IPS-20b (cell line): ENCODE results near the gene UNC45A.
"Not testable (repeated sequence)": the region's sequence is repeated elsewhere in the genome, so short reads cannot be mapped to it uniquely, and the experiment has no call there.

Experiments
- H3K27ac ChIP-seq: one replicate; pipeline ENCODE4 v1.5.1; 2013; ENCODE audit warnings: low read length
- H3K27me3 ChIP-seq: 2 replicates; pipeline ENCODE4 v1.6.1; 2013; ENCODE audit warnings: mild to moderate bottlenecking, low read length, inconsistent platforms; ENCODE audit not compliant: insufficient read depth
- H3K36me3 ChIP-seq: 2 replicates; pipeline ENCODE4 v1.6.1; 2013; ENCODE audit warnings: low read depth, mild to moderate bottlenecking, inconsistent platforms, low read length, moderate library complexity; ENCODE audit not compliant: insufficient read depth
- H3K4me1 ChIP-seq: 2 replicates; pipeline ENCODE4 v1.6.1; 2013; ENCODE audit warnings: mild to moderate bottlenecking, control low read depth, inconsistent platforms, low read length, moderate library complexity; ENCODE audit not compliant: insufficient read depth
- H3K4me3 ChIP-seq: 2 replicates; pipeline ENCODE4 v1.5.1; 2013; ENCODE audit warnings: mild to moderate bottlenecking, low read length, inconsistent platforms
- H3K9ac ChIP-seq: 2 replicates; pipeline ENCODE4 v1.6.1; 2013; ENCODE audit warnings: low read depth, mild to moderate bottlenecking, inconsistent platforms, low read length, moderate library complexity
- H3K9me3 ChIP-seq: 2 replicates; pipeline ENCODE4 v1.6.1; 2013; ENCODE audit warnings: mild to moderate bottlenecking, low read depth, low read length, inconsistent platforms; ENCODE audit not compliant: insufficient read depth

Gene UNC45A

DNA sequence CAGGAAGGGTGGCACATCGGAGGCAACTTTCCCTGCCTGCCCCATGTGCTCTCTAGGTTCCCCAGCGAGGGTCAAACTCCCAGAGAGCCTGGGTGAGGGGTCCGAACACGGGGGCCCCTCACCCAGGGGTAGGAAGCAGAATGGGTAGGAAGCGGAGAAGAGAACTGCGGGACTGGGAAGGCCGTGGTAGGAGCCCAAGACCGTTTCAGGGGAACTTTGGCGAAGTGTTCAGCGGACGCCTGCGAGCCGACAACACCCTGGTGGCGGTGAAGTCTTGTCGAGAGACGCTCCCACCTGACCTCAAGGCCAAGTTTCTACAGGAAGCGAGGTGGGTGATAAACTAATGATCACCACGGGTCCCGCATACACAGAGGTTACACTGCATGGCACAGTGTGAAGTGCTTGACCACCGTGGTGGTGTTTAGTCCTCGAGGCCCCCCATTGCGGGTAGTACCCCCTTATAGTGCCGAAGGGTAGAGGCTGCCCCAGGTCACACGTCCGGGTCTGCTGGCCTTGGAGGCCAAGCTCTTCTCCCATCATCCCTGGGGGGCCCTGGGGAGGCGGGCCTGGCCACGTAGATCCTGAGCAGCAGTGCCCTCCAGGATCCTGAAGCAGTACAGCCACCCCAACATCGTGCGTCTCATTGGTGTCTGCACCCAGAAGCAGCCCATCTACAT, 42.4 kb upstream of the UNC45A start:
- no peaks in the 10 kb centered on the region for H3K4me1 ChIP-seq
- no peak overlapping the region for H3K27ac ChIP-seq
- peaks cover 6% of the 10 kb centered on the region; the same call in 1 of the 2 replicates for H3K36me3 ChIP-seq
- no peak overlapping the region for H3K9ac ChIP-seq
- no peak overlapping the region for H3K4me3 ChIP-seq
- no peaks in the 10 kb centered on the region for H3K27me3 ChIP-seq
- H3K9me3 ChIP-seq: no peaks in the 10 kb centered on the region

DNA sequence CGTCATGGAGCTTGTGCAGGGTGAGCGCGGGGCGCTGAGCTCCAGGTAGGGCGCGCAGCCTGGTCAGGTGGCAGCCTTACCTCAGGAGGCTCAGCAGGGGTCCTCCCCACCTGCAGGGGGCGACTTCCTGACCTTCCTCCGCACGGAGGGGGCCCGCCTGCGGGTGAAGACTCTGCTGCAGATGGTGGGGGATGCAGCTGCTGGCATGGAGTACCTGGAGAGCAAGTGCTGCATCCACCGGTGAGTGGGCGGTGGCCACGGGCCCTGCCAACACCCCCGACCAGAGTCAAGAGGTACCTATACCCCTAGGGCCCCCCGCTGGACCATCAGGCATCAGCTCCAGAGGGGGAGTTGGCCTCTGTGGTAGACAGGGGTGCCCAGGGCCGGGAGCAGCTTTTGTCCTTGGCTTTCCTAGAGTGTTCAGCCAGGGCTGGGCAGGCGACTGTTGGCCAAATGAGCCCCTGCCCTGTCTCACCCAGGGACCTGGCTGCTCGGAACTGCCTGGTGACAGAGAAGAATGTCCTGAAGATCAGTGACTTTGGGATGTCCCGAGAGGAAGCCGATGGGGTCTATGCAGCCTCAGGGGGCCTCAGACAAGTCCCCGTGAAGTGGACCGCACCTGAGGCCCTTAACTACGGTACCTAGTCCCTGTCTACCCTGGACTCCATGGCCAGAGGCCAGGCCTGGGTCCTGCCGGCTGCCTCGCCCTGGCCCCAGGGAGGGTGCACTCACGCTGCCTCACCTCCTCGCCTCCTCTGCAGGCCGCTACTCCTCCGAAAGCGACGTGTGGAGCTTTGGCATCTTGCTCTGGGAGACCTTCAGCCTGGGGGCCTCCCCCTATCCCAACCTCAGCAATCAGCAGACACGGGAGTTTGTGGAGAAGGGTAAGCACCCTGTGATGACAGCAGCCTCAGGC, 41.7 kb upstream of the UNC45A start:
- no peak overlapping the region for H3K27ac ChIP-seq
- H3K4me1 ChIP-seq: no peaks in the 10 kb centered on the region
- H3K4me3 ChIP-seq: no peak overlapping the region
- H3K9ac ChIP-seq: no peak overlapping the region
- H3K9me3 ChIP-seq: no peaks in the 10 kb centered on the region
- H3K36me3 ChIP-seq: peaks cover 6% of the 10 kb centered on the region; the same call in 1 of the 2 replicates
- H3K27me3 ChIP-seq: no peaks in the 10 kb centered on the region

DNA sequence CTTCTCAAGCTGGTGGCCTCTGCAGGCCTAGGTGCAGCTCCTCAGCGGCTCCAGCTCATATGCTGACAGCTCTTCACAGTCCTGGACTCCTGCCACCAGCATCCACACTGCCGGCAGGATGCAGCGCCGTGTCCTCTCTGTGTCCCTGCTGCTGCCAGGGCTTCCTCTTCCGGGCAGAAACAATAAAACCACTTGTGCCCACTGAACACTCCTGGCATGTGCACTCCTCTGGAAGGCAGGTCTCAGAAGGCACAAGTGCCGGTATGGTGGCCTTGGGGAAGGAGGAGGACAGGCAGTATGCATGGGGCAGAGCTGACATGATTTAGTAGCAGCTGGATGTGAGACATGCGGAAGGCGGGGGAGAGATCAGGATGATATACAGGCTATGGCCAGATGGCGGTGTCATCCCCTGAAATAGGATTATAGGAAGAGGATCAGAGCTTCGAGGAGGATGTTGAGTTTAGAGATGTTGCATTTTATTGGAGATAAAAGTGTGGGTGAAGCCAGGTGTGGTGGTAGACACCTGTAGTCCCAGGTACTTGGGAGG, 39.4 kb upstream of the UNC45A start:
- no peak overlapping the region for H3K27ac ChIP-seq

DNA sequence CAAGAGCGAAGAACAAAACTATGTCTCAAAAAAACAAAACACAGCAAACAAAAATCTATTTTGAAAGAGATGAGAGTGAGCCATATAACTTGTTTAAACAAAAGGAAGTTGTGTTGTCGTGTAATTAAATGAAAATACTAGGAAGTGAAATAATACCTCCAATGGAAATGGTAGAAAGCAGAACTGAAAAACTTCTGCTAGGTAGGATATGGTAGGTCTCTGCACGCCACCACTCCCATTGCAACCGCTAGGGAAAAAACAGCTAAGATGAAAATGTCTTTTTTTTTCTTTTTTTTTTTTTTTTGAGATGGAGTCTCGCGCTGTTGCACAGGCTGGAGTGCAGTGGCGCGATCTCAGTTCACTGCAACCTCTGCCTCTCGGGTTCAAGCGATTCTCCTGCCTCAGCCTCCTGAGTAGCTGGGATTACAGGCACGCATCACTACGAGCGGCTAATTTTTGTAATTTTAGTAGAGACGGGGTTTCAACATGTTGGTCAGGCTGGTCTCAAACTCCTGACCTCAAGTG, 37.9 kb upstream of the UNC45A start:
- not testable (repeated sequence) for H3K4me1 ChIP-seq, H3K27ac ChIP-seq, H3K4me3 ChIP-seq, H3K9me3 ChIP-seq, H3K9ac ChIP-seq, H3K36me3 ChIP-seq
- H3K27me3 ChIP-seq: peaks cover 11% of the 10 kb centered on the region

More for the DNA sequence above, 39.4 kb upstream of the UNC45A start:
- Histone ChIP-seq H3K27me3 (no peaks in the 10 kb centered on the region; the same call in 1 of the 2 replicates), H3K4me3 (no peak overlapping the region), H3K4me1 (no peaks in the 10 kb centered on the region), H3K36me3 (peaks cover 6% of the 10 kb centered on the region; the same call in 1 of the 2 replicates), H3K9me3 (no peaks in the 10 kb centered on the region), H3K9ac (no peak overlapping the region)

DNA sequence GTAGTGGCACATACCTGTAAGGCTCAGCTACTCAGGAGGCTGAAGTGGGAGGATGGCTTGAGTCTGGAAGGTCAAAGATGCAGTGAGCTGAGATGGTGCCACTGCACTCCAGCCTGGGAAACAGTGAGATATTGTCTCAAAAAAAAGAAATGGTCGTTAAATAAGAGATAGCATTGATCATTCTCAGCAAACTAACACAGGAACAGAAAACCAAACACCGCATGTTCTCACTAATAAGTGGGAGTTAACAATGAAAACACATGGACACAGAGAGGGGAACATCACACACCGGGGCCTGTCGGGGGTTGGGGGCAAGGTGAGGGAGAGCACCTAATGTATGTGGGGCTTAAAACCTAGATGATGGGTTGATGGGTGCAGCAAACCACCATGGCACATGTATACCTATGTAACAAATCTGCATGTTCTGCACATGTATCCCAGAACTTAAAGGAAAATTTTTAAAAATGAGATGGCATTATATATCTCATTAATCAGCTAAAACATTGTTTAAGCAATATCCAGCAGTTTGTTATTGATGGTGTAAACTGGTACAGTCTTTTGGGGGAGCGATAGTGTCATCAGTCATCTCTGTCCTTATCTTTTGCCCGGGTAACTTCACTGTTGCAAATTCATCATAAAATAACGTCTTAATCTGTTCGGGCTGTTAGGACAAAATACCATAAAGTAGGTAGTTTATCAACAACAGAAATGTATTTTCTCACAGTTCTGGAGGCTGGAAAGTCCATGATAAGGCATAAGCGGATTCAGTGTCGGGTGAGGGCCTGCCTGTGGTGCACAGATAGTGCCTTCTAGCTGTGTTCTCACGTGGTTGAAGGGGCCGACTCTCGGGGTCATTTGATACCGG, 33.7 kb upstream of the UNC45A start:
- H3K27ac ChIP-seq: no peak overlapping the region
- peak overlapping the region; percentile 59; the same call in 1 of the 2 replicates for H3K9ac ChIP-seq
- peak overlapping the region; percentile 72; the same call in 1 of the 2 replicates for H3K4me3 ChIP-seq
- H3K36me3 ChIP-seq: no peaks in the 10 kb centered on the region
- peaks cover 9% of the 10 kb centered on the region; the same call in 1 of the 2 replicates for H3K4me1 ChIP-seq
- H3K27me3 ChIP-seq: peaks cover 30% of the 10 kb centered on the region
- no peaks in the 10 kb centered on the region for H3K9me3 ChIP-seq

DNA sequence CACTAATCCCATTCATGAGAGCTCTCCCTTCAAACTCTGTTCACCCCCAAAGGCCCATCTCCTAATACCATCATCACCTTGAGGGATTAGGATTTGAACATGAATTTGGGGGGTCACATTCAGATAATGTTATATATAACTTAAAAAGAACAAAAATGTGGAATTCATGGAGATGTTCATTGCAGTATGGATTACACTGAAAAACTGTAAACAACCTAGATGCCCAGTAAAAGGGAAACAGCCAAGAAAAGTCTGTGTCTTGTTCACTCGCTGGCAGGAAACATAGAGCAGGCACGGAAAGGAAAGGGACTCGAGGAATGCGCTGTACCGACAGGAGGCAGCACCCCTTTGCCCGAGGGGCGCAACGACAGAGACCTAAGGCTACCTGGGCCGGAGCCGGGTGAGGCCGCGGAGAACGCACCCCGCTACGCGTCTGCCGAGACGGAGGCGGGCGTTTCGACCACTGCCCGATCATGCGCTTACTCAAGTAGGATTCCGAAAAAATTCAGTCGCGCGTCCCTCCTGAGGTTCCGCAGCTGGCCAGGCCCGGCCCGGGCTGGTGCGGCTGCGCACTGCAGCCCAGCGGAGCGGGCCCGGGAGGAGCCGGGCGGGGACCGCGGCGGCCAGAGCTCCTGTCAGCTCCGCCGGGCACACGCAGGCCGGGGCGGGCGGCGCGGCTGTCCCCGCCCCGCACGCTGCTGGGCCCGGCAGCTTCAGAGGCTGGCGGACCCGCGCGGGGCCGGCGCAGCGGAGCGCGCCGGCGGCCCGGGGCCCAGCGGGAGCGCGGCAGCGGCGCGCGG, 32.8 kb upstream of the UNC45A start:
- no peak overlapping the region for H3K27ac ChIP-seq
- peaks cover 30% of the 10 kb centered on the region for H3K27me3 ChIP-seq
- peaks cover 9% of the 10 kb centered on the region; the same call in 1 of the 2 replicates for H3K4me1 ChIP-seq
- H3K4me3 ChIP-seq: peak overlapping the region; percentile 72
- H3K9ac ChIP-seq: peak overlapping the region; percentile 59; the same call in 1 of the 2 replicates
- no peaks in the 10 kb centered on the region for H3K9me3 ChIP-seq
- H3K36me3 ChIP-seq: no peaks in the 10 kb centered on the region

DNA sequence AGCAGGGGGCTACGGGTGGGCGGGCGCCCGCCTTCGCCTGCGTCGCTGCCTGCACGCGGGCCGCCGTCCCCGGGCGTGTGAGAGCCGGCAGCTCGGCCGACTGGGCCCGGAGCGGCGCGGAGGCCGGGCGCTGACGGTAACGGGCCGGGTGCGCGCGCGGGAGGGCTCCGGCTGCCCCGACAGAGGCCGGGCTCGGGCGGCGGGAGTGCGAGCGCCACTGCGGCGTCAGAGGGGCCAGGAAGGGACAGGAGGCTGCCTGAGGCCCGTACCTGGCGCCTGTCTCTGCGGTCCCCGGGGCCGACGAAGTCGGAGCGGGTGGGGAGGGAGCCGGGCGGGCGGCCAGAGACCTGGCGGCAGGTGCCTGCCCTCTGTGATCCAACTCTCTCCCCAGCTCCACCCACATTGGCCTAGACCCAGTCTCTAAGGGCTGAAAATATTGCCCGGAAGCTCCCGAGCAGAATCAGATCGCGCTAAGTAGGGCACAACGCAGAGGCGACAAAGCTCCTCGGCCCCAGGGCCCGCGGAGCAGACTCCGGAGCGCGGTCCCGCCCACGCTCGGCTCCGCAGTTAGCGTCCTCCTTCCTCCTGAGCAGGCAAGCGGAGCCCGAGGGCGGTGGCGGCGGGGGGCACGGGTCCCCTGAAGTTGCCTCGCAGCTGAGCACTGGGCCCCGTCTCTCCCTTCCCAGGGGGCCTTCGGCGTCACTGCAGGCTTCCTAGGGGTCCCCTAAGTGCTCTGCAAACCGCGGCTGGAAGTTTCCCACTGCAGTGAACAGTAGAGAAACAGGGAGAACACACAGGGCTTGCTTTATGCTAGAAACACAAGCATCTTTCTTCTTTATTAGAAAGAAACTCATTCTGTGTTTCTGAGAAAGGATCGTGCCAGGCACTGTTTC, 32.0 kb upstream of the UNC45A start, which contains the start of gene MAN2A2:
TSS of gene MAN2A2 (plus strand) at position 463 of the 893 bp plus-strand sequence. CDS start 906 bp downstream, outside the sequence.
- H3K9ac ChIP-seq: peak within 1 kb of the TSS; percentile 64; the same call in 1 of the 2 replicates
- H3K27me3 ChIP-seq: peaks cover 30% of the 10 kb centered on the region
- H3K4me1 ChIP-seq: peaks cover 9% of the 10 kb centered on the region; the same call in 1 of the 2 replicates
- no peaks in the 10 kb centered on the region for H3K9me3 ChIP-seq
- no peak within 1 kb of the TSS for H3K27ac ChIP-seq
- H3K4me3 ChIP-seq: peak within 1 kb of the TSS; percentile 82
- H3K36me3 ChIP-seq: no peaks in the 10 kb centered on the region; the same call in 1 of the 2 replicates

DNA sequence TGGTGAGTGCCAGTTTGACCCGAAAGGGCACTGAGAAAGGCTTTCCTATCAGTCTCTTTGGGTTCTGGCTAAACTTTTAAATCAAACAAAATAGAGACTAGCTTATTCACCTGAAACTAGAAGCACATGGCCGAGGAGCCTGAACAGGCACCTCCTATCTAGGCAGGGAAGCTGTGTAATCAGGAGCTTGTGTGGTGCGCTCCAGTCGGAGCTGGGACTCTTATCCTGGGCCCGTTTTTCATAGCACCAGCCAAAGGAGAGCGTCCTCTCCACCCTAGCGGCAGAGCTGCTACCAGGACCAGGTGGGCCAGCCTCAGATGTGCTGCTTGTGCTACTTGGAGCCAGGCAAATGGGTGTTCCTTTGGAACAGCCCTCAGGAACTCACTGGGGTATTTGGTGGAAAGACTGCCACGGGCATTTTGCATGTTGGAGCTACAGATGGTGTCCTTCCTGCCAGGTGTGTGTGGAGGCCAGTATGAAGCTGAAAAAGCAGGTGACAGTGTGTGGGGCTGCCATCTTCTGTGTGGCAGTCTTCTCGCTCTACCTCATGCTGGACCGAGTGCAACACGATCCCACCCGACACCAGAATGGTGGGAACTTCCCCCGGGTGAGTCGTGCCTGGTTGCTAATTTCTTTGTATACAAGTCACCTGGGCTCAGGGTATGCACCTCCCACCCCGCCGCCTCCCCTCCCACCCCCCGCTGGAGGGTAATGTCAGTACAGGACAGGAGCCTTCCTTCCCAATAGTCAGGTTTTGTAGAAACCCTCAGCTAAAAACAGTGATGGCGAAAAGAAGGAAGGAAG, 31.1 kb upstream of the UNC45A start:
- Histone ChIP-seq H3K36me3 (no peaks in the 10 kb centered on the region; the same call in 1 of the 2 replicates), H3K9me3 (no peaks in the 10 kb centered on the region), H3K4me1 (peaks cover 9% of the 10 kb centered on the region; the same call in 1 of the 2 replicates), H3K4me3 (peak overlapping the region; percentile 82), H3K27ac (no peak overlapping the region), H3K27me3 (peaks cover 30% of the 10 kb centered on the region), H3K9ac (peak overlapping the region; percentile 64; the same call in 1 of the 2 replicates)

DNA sequence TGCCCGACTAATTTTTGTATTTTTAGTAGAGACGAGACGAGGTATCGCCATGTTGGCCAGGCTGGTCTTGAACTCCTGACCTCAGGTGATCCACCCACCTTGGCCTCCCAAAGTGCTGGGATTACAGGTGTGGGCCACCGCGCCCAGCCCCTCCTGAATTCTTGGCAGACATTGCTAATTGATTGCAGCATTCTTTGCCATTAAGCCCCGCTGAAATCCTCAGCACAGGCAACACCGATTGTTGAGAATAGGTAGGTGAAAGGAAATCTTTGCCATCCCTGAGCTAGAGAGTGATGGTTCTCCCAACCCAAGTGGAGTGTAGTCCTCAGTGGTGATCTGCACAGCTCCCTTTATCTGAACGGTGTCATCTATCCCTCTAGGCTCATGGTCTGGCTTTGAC, 30.3 kb upstream of the UNC45A start:
- no peaks in the 10 kb centered on the region for H3K9me3 ChIP-seq
- H3K27me3 ChIP-seq: peaks cover 30% of the 10 kb centered on the region
- H3K4me3 ChIP-seq: no peak overlapping the region
- H3K27ac ChIP-seq: no peak overlapping the region
- peaks cover 9% of the 10 kb centered on the region; the same call in 1 of the 2 replicates for H3K4me1 ChIP-seq
- H3K36me3 ChIP-seq: no peaks in the 10 kb centered on the region; the same call in 1 of the 2 replicates
- H3K9ac ChIP-seq: no peak overlapping the region
